Adrenal gland (tissue), 5 donors: ENCODE data around the gene ABCD1.

ENCODE experiments used
- POLR2A ChIP-seq, 2 donors: fragments of 450-650 bp; IDR thresholded peaks; one replicate each; pipeline ENCODE4 v1.6.1; 2017; ENCODE audit warnings: antibody characterized with exemption in 2 of 2, mild to moderate bottlenecking in 2 of 2, moderate library complexity in 1 of 2
- TF ChIP-seq, protein P1 (sequence below), 6 experiments: fragments of 450-650 bp in 4 of 6; fragments of 200-600 bp in 2 of 6; sonication (generic) in 1 of 6; IDR thresholded peaks; 1 replicate in 5 of 6; 2 replicates in 1 of 6; pipeline versions ENCODE4 v1.5.1 to v1.8.0; 2016 to 2021; ENCODE audit warnings: antibody characterized with exemption in 6 of 6, mild to moderate bottlenecking in 2 of 6, moderate library complexity in 1 of 6
- donor health status: DM: no; HTN: no; CAD: no.

DNA sequence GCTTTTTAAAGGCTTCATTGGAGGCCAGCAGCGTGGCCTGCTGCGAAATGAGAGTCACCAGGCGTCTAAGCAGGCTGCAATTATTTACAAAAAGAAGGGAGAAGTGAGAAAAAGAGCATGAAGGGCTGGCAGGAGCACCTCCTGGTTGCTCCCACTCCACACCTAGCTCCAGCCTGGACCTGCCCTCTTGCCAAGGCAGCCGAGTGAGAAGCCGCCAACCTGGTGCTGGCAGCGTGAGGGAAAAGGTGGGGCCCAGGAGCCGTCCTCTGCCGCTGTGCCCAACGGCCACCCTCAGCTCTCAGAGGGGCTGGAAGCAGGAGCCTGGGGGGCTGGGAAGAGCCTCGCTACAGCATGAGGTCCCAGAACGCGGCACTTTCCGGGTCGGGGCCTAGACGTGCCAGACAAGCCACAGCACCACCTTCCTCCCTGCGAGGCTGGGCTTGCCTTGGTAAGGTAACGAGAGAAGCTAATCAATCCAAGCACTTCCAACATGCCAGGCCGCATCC is 20.6 kb upstream of the ABCD1 start:
- TF ChIP-seq POLR2A (IDR thresholded peaks at IDR 0.05), result no peak
- TF ChIP-seq, protein P1, sequence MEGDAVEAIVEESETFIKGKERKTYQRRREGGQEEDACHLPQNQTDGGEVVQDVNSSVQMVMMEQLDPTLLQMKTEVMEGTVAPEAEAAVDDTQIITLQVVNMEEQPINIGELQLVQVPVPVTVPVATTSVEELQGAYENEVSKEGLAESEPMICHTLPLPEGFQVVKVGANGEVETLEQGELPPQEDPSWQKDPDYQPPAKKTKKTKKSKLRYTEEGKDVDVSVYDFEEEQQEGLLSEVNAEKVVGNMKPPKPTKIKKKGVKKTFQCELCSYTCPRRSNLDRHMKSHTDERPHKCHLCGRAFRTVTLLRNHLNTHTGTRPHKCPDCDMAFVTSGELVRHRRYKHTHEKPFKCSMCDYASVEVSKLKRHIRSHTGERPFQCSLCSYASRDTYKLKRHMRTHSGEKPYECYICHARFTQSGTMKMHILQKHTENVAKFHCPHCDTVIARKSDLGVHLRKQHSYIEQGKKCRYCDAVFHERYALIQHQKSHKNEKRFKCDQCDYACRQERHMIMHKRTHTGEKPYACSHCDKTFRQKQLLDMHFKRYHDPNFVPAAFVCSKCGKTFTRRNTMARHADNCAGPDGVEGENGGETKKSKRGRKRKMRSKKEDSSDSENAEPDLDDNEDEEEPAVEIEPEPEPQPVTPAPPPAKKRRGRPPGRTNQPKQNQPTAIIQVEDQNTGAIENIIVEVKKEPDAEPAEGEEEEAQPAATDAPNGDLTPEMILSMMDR (IDR thresholded peaks at IDR 0.05), result no peak
